ENCODE data around the gene SHISAL1. TPM values are rescaled to one million over a fixed set of nuclear protein-coding genes. Genes with fewer than 3 reads are reported as not detected.

Gene SHISAL1
- total RNA-seq, 1 experiment from 2014 or later = not detected

- no peaks in the 10 kb centered on the region for H3K9me3 Mint-ChIP-seq (ENCODE audit: unreplicated experiment)
- CTCF ChIA-PET = no interaction called here
- POLR2A ChIA-PET = no interaction called here
- no peaks in the 10 kb centered on the region for H3K4me1 ChIP-seq
- H3K27ac Mint-ChIP-seq (ENCODE audit: unreplicated experiment) = no peak overlapping the region
- no peaks in the 10 kb centered on the region for H3K36me3 ChIP-seq (ENCODE audit: control insufficient read depth, insufficient read depth, low read length)
- peaks cover 29% of the 10 kb centered on the region for H3K27me3 Mint-ChIP-seq (ENCODE audit: insufficient read depth, unreplicated experiment)
- H3K4me3 Mint-ChIP-seq (ENCODE audit: unreplicated experiment) = no peak overlapping the region
- H3K36me3 Mint-ChIP-seq (ENCODE audit: insufficient read depth, unreplicated experiment) = no peaks in the 10 kb centered on the region
- no TSS peak for BruUV-seq (replicated peaks)
- DNase-seq = no peak
- TF ChIP-seq CTCF (IDR thresholded peaks at IDR 0.05; ENCODE audit: insufficient read depth in 1 of 2, low read depth in 1 of 2, low read length in 1 of 2, severe bottlenecking in 1 of 2, unreplicated experiment in 1 of 2) = no peak
- intact Hi-C loops (cut with micrococcal nuclease; ENCODE audit: unreplicated experiment) = no loop called here
- H3K4me1 Mint-ChIP-seq (ENCODE audit: low read depth, unreplicated experiment) = no peaks in the 10 kb centered on the region
- no peaks in the 10 kb centered on the region for H3K9me3 ChIP-seq
- no peak overlapping the region for H3K4me3 ChIP-seq (ENCODE audit: low read depth, low read length)
- no peaks in the 10 kb centered on the region for H3K27me3 ChIP-seq (replicated peaks; ENCODE audit: control insufficient read depth, insufficient read depth, low read length)
Measured at GRCh38 chr22:44256085-44256484, 56.7 kb downstream of the SHISAL1 start.

GRCh38 chr22:44254811-44255210, 57.9 kb downstream of the SHISAL1 start:
- no TSS peak for BruUV-seq (replicated peaks)
- POLR2A ChIA-PET = no interaction called here
- no peak for TF ChIP-seq CTCF (IDR thresholded peaks at IDR 0.05; ENCODE audit: insufficient read depth in 1 of 2, low read depth in 1 of 2, low read length in 1 of 2, severe bottlenecking in 1 of 2, unreplicated experiment in 1 of 2)
- H3K4me1 Mint-ChIP-seq (ENCODE audit: low read depth, unreplicated experiment) = no peaks in the 10 kb centered on the region
- no peak overlapping the region for H3K4me3 ChIP-seq (ENCODE audit: low read depth, low read length)
- intact Hi-C loops (cut with micrococcal nuclease; ENCODE audit: unreplicated experiment) = no loop called here
- CTCF ChIA-PET = no interaction called here
- no peaks in the 10 kb centered on the region for H3K9me3 ChIP-seq
- H3K9me3 Mint-ChIP-seq (ENCODE audit: unreplicated experiment) = peaks cover 7% of the 10 kb centered on the region
- no peaks in the 10 kb centered on the region for H3K27me3 ChIP-seq (replicated peaks; ENCODE audit: control insufficient read depth, insufficient read depth, low read length)
- no peaks in the 10 kb centered on the region for H3K36me3 Mint-ChIP-seq (ENCODE audit: insufficient read depth, unreplicated experiment)
- peaks cover 29% of the 10 kb centered on the region for H3K27me3 Mint-ChIP-seq (ENCODE audit: insufficient read depth, unreplicated experiment)
- no peak overlapping the region for H3K4me3 Mint-ChIP-seq (ENCODE audit: unreplicated experiment)
- no peak overlapping the region for H3K27ac Mint-ChIP-seq (ENCODE audit: unreplicated experiment)
- DNase-seq = no peak
- H3K4me1 ChIP-seq = no peaks in the 10 kb centered on the region
- no peaks in the 10 kb centered on the region for H3K36me3 ChIP-seq (ENCODE audit: control insufficient read depth, insufficient read depth, low read length)

GRCh38 chr22:44249376-44250147, 63.2 kb downstream of the SHISAL1 start:
- Mint-ChIP-seq H3K9me3 (ENCODE audit: unreplicated experiment) (peaks cover 14% of the 10 kb centered on the region), H3K4me3 (ENCODE audit: unreplicated experiment) (no peak overlapping the region), H3K27me3 (ENCODE audit: insufficient read depth, unreplicated experiment) (peaks cover 21% of the 10 kb centered on the region), H3K27ac (ENCODE audit: unreplicated experiment) (no peak overlapping the region), H3K4me1 (ENCODE audit: low read depth, unreplicated experiment) (no peaks in the 10 kb centered on the region), H3K36me3 (ENCODE audit: insufficient read depth, unreplicated experiment) (no peaks in the 10 kb centered on the region)
- Histone ChIP-seq H3K9me3 (no peaks in the 10 kb centered on the region), H3K4me1 (no peaks in the 10 kb centered on the region), H3K4me3 (ENCODE audit: low read depth, low read length) (no peak overlapping the region), H3K27me3 (replicated peaks; ENCODE audit: control insufficient read depth, insufficient read depth, low read length) (no peaks in the 10 kb centered on the region), H3K36me3 (ENCODE audit: control insufficient read depth, insufficient read depth, low read length) (no peaks in the 10 kb centered on the region)
- intact Hi-C loops (cut with micrococcal nuclease; ENCODE audit: unreplicated experiment) = no loop called here
- POLR2A ChIA-PET = no interaction called here
- no peak for DNase-seq
- no peak for TF ChIP-seq CTCF (IDR thresholded peaks at IDR 0.05; ENCODE audit: insufficient read depth in 1 of 2, low read depth in 1 of 2, low read length in 1 of 2, severe bottlenecking in 1 of 2, unreplicated experiment in 1 of 2)
- BruUV-seq (replicated peaks) = no TSS peak
- CTCF ChIA-PET = no interaction called here

Data from Caco-2 (cell line).